COLO668 (cell line): ENCODE measurements around the gene PLA2G6.

Source experiments
- DNase-seq: peaks from one replicate; lab custom pipeline; 2025; ENCODE audit not compliant: unreplicated experiment; lab: John Stamatoyannopoulos, UW

PLA2G6 gene

GRCh38 chr22:38112381-38112780 lies 69.2 kb downstream of the PLA2G6 start:
- no peak for DNase-seq

GRCh38 chr22:38111925-38112355 lies 69.7 kb downstream of the PLA2G6 start:
- DNase-seq = no peak

DNA sequence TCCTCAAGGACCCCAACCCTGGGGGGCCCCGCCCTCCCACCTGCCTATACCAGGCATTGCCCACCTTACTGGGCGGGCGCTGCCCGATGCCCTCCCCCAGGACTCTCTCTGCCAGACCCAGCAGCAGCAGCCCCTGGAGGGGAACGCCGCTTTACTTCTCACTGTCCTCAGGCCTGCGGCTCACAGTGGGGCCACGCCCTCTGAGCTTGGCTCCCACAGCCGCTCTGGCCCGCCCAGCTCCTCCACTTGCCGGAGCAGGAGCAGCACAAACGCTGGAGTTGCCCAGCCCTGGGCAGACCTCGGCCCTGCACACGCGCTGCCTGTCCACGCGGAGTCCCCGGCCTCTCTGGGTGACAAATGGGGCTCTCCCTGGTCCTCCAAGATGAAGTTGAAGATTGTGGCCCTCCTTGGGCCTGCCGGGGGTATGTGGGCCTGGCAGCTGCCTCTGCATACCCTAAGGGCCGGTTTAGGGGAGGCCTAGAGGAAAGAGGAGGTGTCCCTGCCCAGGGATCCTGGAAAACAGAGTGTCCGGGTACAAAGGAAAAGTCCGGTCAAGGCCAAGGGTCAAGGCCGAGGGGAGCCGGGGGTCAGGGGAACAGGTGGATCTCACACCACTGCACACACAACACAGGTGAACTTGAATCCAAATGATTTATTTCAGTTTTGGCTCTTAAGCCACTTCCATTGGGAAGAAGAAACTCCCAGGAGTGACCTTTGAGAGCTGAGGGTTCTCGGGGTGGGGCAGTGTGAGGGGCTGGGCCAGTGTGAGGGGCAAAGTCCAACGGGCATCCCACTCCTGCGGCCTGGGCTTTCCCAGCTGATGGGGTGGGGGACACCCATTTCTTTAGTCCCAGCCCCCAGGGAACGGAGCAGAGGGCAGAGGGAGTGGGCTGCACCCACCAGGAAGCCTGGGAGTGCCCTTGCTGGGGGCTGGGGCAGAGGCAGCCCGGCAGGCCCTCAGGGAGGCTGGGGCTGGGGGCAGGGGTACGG lies 70.5 kb downstream of the PLA2G6 start:
- DNase-seq = peak; percentile 81

DNA sequence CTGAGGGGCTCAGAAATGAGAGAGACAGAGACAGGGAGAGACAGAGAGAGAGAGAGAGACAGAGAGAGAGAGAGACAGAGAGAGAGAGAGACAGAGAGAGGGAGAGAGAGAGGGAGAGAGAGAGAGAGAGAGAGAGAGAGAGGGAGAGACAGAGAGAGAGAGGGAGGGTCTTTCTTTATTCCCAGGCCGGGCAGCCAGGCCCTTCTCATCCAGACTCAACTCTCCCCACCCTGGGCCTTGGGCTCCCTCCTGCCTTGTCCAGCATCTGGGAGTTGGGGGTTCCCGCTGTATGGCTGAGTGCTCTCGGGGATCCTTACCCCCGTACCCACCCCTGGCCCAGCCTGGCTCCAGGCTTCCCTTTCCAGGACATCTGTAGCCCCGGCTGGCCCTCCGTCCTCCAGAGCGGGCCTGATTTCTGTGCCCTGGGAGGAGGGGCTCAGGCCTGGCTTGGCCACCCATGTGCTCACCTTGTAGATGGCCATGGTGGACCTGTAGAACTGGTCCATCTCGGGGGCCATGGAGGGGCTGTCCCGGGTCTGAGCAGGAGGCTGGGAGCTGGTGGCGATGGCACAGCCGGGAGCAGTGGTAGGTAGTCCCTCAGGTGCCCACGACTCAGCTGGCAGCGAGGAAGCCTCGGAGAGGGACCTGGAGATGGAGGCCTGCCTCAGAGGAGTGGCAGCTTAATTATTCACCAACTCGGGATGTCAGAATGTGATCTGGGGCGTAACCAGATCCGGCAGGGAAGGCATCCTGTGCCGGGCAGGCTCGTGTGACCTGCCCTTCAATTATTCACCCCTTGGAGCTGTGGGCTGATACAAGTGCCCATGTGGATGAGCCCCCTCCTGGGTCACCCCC lies 71.4 kb downstream of the PLA2G6 start, which contains the start of gene BAIAP2L2:
BAIAP2L2 (minus strand) TSS at position 677 of the 855 bp plus-strand sequence; CDS start at position 518, 159 bp downstream.
- peak; percentile 80 for DNase-seq

GRCh38 chr22:38109371-38110001 lies 72.1 kb downstream of the PLA2G6 start:
- peak; percentile 37 for DNase-seq

DNA sequence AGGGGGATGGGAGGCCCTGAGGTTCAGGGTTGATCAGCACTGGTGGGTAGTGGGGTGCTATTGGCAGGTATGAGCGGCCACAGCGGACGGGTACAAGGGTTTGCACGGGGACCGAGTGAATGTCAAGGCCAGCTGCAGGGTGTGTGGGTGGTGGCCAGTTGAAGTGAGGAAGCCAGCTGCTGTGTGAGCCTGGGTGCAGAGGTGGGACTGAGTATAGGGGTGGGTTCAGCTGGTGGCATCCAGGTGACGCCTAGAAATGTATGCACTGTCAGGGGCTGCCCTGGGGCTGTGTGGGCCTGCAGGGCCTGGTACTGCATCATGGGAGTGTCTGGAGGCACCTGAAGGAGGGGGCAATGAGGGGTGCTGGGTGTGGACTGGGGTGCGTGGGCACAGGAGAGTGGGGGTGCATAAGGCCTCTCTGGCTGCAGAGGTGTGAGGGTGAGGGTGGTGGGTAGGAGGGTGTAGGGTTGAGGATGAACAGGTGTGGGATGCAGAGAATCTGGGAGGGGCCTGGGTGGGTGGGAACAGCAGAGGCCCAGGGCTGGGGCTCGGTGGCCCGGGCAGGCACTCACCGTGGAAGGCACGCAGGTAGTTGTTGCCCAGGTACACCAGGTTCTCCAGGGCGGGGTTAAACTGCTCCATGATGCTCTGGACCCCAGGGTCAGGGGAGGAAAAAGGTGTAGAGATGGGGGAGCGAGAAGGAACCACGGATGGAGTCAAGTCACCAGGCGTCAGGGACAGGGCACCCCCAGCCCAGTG lies 72.9 kb downstream of the PLA2G6 start:
- DNase-seq = peak; percentile 29

DNA sequence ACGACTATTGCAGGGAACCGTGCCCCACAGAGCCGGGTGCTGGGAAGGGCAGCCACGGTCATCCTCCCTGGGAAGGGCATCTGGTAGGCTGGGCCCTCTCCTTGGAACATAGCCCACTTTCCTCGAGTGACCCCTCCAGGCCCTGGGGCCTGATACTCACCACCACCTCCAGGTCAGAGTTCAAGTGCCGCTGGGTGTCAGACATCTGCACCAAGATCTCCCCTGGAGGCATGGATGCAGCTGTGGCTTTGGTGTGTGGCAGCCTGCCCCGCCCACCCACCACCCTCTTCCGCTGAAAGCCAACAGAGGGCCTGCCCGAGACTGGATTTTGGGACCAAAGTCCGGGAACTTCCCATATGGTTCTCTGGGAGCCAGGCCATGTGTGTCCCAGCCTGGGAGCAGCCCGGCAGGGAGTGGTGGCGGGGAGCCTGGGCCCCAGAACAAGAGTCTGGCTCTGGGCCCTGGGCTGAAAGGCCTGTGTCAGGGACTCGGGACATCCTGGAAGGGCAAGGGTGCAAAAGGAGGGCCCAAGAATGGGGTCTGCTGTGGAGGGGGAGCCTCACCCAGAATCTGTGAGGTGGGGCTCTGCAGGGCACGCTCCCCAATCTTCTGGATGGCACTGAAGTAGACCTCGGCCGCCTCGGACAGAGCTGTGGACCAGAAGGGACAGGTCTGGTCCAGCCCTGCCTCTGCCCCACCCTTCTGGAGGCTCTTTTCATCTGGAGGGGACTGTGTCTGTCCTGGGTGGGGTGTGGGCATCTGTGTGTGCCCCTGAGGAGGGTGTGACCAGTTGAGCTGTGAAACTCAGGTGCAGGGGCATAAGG lies 73.7 kb downstream of the PLA2G6 start:
- peak; percentile 39 for DNase-seq

GRCh38 chr22:38106814-38107578 lies 74.6 kb downstream of the PLA2G6 start:
- DNase-seq = no peak

DNA sequence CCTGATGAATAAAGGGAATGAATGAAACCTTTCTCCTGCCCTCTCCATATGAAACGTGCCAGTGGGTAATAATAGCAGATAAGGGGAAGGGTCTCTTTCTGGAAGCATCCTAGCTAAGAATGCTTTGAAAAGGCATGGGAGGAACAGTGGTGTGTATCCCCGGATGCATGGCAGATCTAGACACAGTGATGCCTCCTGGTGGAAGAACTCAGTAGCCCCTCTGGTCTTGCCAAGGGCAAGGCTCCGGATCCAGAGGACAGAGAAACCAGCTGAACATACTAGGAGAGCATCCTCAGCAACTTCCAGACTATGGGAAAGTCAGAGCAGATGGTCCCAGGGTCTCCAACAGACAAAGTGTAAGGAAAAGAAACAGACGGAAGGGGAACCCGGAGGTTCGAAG lies 77.5 kb downstream of the PLA2G6 start:
- peak; percentile 28 for DNase-seq

DNA sequence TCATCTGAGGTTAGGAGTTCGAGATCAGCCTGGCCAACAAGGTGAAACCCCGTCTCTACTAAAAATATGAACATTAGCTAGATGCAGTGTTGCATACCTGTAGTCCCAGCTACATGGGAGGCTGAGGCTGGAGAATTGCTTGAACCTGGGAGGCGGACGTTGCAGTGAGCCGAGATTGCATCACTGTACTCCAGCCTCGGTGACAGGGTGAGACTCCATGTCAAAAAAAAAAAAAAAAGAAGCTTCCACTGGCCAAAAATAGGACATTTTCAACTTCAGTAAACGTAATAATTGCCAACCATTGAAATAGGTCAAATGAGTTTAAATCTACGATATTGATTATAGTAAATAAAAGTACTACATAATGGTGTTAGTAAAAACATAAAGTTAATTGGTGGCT lies 78.0 kb downstream of the PLA2G6 start:
- DNase-seq = no peak

- peak; percentile 11 for DNase-seq
Observed at GRCh38 chr22:38098410-38099249, 83.0 kb downstream of the PLA2G6 start.

DNA sequence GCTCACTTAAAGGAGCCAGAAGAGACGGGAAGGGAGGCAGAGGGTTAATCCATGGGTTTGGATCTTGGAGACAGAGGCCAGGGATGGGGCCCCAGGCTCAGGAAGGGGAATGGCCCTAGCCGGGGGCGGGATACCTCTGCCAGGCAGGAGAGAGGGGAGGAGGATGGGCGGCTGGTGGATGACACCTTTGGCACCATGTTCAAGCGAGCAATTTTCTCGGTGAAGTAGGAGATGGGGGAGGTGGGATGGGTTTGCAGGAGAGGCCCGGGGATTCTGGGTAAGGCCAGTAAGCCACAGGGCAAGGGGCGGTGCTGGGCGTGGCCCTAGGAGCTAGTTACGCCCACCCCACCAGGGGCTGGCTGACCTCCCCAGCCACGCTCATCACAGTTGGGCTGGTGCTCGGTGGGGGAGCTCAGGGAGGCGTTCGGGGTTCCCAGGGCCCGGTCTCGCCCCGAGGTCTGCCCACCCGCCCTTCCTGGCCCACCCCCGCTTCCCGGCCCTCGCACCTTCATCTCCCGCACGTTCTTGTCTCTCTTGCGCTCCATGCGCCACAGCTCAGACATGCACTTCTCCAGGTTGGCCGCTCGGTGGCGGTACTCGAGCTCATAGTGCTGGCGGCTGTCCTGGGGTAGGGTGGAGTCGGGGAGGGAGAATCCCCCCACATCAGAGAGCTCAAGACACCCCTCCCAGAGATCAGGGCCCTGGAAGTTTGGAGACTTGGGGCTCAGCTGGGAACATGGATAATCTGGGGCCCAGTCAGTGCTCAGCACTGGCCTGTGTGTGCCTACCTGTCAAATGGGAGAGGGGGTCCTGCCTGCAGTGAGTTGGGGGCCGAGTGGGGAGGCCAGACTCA lies 83.8 kb downstream of the PLA2G6 start:
- DNase-seq = no peak

DNA sequence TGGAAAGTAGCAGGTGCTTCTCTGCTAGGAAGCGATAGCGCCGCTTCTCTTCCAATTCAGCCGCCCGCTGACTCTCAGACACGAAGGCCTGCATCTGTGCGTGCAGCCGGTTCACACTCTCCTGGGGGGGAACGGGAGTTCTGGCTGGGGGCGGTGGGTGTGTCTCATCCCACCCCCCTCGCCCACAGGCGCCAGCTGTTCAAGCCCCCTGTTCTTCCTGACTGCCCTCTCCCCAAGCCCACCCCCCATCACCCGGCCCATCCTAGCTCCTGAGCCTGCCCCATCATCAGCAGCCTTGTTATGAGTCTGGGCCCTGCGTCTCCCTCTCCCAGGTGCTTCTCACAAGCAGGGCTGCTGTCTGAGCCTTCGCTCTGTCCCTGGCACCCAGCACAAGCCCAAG lies 84.6 kb downstream of the PLA2G6 start:
- DNase-seq = no peak

DNA sequence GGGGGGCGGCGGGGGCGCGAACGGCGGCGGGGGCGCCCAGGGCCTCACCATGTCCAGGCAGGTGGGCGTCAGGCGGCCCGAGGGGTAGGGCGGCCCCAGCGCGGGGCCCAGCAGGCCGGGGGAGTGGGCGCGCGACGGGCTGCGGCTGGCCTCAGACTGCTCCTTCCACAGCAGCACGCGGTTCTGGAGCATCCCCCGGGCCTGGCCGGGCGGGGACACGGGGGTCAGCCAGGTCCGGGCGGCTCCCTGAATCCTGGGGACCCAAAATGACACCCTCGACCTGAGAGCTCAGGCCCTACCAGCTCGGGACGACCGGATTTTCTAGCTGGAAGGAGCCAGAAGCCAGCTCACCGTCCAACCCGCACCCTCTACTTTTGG lies 92.2 kb downstream of the PLA2G6 start:
- no peak for DNase-seq

GRCh38 chr22:38088629-38089473 lies 92.8 kb downstream of the PLA2G6 start:
- DNase-seq = no peak

DNA sequence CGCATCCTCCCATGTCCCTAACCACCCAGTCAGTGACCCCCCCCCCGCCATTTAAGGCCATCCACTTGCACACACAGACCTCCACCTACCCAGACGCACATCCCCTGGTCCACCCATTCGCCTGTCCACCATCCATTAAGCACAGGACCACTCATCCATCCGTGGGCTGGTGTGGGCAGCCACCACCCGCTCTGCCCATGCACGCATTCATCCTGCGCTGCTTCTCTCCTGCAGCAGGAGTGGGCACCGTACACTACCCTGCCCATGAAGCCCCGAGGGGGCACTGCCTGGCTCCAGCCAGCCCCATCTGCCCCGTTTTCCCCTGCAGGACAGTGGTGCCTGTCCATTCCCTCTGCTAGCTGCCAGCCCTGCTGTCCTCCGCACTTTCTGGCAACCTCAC lies 93.8 kb downstream of the PLA2G6 start:
- DNase-seq = no peak
